Prostate gland (tissue), 2 donors: ENCODE results near the gene MICAL3.
A peak's percentile ranks its signal among the peaks of the same experiment; 100 is the strongest.

Experiments used
- POLR2A ChIP-seq: fragments of 450-650 bp; IDR thresholded peaks from one replicate; pipeline ENCODE4 v1.6.1; 2016; ENCODE audit warnings: antibody characterized with exemption, mild to moderate bottlenecking
- POLR2AphosphoS5 ChIP-seq: sonication (generic); formaldehyde crosslinking; IDR thresholded peaks from one replicate; pipeline ENCODE4 v1.6.1; 2017; ENCODE audit warnings: antibody characterized with exemption
- TF ChIP-seq, protein P1 (sequence below), 4 experiments: fragments of 200-600 bp in 2 of 4; fragments of 450-650 bp in 2 of 4; sonication (generic) in 2 of 4; IDR thresholded peaks; 1 replicate in 3 of 4; 2 replicates in 1 of 4; pipeline ENCODE4 v1.5.1; 2016 to 2019; ENCODE audit warnings: antibody characterized with exemption in 4 of 4, mild to moderate bottlenecking in 2 of 4, moderate library complexity in 2 of 4

DNA sequence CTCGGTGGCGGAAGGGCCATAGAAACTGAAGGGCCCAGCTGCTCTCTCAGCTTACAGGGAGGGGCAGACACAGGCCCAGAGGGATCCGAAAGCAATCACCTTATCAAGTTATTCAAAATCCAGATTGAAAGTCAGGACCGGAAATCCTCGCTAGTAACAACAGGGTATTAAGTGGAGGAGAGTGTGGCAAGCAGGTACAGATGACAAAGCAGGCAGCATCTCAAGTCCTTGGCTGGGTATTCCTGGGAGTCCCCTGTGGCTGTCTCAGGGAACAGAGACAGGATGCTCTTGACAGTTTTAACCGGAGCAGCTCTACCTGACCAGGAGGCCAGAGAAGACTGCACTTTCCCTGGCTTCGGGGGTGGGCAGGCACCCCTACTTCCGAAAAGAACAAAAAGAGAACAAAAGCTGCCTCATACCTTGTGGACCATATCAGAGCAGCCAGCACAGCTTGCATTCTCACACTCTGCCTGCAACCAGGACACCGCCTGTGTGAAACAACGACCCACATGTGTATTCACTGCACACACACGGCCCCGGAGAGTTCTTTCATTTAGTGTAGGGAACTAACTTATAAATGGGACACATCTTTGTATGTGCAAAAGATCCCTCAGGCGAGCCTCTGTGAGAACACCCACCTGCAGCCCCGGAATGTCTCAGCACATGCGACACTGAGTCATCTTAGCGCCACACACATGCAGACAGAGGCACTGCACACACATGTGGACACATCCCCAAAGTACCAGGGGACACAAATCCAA is 78.3 kb downstream of the MICAL3 start:
- TF ChIP-seq, protein P1, sequence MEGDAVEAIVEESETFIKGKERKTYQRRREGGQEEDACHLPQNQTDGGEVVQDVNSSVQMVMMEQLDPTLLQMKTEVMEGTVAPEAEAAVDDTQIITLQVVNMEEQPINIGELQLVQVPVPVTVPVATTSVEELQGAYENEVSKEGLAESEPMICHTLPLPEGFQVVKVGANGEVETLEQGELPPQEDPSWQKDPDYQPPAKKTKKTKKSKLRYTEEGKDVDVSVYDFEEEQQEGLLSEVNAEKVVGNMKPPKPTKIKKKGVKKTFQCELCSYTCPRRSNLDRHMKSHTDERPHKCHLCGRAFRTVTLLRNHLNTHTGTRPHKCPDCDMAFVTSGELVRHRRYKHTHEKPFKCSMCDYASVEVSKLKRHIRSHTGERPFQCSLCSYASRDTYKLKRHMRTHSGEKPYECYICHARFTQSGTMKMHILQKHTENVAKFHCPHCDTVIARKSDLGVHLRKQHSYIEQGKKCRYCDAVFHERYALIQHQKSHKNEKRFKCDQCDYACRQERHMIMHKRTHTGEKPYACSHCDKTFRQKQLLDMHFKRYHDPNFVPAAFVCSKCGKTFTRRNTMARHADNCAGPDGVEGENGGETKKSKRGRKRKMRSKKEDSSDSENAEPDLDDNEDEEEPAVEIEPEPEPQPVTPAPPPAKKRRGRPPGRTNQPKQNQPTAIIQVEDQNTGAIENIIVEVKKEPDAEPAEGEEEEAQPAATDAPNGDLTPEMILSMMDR (IDR thresholded peaks at IDR 0.05): peak in 1 of 4 experiments; percentile 19
- TF ChIP-seq POLR2A (no peak), POLR2AphosphoS5 (no peak)
